ENCODE data around the gene ARL9. TPM values are rescaled to one million over a fixed set of nuclear protein-coding genes. Genes with fewer than 3 reads are reported as not detected.

ARL9 gene
- total RNA-seq, 1 experiment from 2014 or later = 0.28 TPM

DNA sequence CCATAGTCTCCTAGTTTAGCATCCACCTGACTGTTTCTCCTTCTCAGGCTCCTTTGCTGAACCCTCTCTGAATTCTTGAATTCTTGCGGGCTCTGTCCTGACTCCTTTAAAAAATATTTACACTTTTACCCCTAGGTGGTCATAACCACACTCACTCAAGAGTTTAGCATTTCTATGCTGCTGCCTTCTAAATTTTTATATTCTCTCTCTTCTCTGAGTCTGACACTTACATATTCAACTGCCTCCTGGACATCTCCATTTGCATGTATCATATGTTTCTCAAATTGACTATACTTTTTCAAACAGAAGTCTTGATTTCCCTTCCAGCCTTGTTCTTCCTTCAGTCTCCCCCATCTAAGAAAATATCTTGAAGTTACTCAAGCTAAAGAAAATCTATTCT lies 31.6 kb downstream of the ARL9 start:
- intact Hi-C loops (cut with micrococcal nuclease) = no loop called here
- CTCF ChIA-PET = interaction anchor here (0.8 kb wide), 1 partner anchor 14 kb away, joined by 4 read pairs; no protein-coding TSS in a partner anchor
- H3K4me3 Mint-ChIP-seq (ENCODE audit: unreplicated experiment) = no peak overlapping the region

DNA sequence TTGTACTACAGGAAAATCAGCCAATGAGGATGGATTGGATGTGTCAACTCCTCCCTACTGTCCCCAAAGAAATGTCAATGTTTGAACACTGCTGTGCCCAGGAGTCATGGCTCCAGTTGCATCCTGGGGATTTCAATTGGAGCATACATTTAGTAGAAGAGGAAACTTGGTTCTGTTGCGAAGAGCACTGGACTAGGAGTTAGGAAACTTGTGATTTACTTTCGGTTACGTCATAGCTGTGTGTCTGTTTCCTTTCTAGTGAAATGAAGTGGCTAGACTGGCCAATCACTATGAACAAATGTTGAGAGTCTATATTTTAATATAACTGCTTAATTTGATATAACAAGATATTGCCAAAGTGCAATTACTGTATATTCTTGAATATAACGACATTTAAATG lies 35.2 kb downstream of the ARL9 start:
- TF ChIP-seq CTCF (IDR thresholded peaks at IDR 0.05; ENCODE audit: unreplicated experiment) = no peak
- Mint-ChIP-seq H3K27me3 (ENCODE audit: insufficient read depth, unreplicated experiment) (no peaks in the 10 kb centered on the region), H3K36me3 (ENCODE audit: insufficient read depth, unreplicated experiment) (no peaks in the 10 kb centered on the region), H3K9me3 (ENCODE audit: unreplicated experiment) (no peaks in the 10 kb centered on the region), H3K4me1 (ENCODE audit: insufficient read depth, unreplicated experiment) (peaks cover 5% of the 10 kb centered on the region), H3K27ac (ENCODE audit: low read depth, unreplicated experiment) (no peak overlapping the region), H3K4me3 (ENCODE audit: unreplicated experiment) (no peak overlapping the region)
- intact Hi-C loops (cut with micrococcal nuclease) = loop anchor here (10.0 kb wide), 1 partner anchor 294 kb away; no protein-coding TSS in a partner anchor
- no peak for DNase-seq (ENCODE audit: unreplicated experiment)
- ChIA-PET POLR2A (interaction anchor here (0.6 kb wide), 1 partner anchor 73 kb away, joined by 4 read pairs; no protein-coding TSS in a partner anchor), CTCF (interaction anchor here (1.3 kb wide), 1 partner anchor 115 kb away, joined by 4 read pairs; no protein-coding TSS in a partner anchor)
- no TSS peak for BruUV-seq (replicated peaks)

More for the DNA sequence above, 31.6 kb downstream of the ARL9 start:
- no peak overlapping the region for H3K27ac Mint-ChIP-seq (ENCODE audit: low read depth, unreplicated experiment)
- no TSS peak for BruUV-seq (replicated peaks)
- TF ChIP-seq CTCF (IDR thresholded peaks at IDR 0.05; ENCODE audit: unreplicated experiment) = no peak
- DNase-seq (ENCODE audit: unreplicated experiment) = no peak
- no peaks in the 10 kb centered on the region for H3K9me3 Mint-ChIP-seq (ENCODE audit: unreplicated experiment)
- no peaks in the 10 kb centered on the region for H3K4me1 Mint-ChIP-seq (ENCODE audit: insufficient read depth, unreplicated experiment)
- H3K36me3 Mint-ChIP-seq (ENCODE audit: insufficient read depth, unreplicated experiment) = no peaks in the 10 kb centered on the region
- POLR2A ChIA-PET = no interaction called here
- H3K27me3 Mint-ChIP-seq (ENCODE audit: insufficient read depth, unreplicated experiment) = no peaks in the 10 kb centered on the region

GRCh38 chr4:56544573-56545131 lies 39.1 kb downstream of the ARL9 start:
- intact Hi-C loops (cut with micrococcal nuclease) = loop anchor here (1.0 to 10.0 kb wide), 4 partner anchors 78 to 290 kb away; partner anchors contain the start of gene SRP72
- BruUV-seq (replicated peaks) = no TSS peak
- no peaks in the 10 kb centered on the region for H3K27me3 Mint-ChIP-seq (ENCODE audit: insufficient read depth, unreplicated experiment)
- POLR2A ChIA-PET = interaction anchor here (0.7 to 1.6 kb wide), 4 partner anchors 15 to 83 kb away, joined by 3 to 5 read pairs (median 3); no protein-coding TSS in a partner anchor
- peak; percentile 96 for TF ChIP-seq CTCF (IDR thresholded peaks at IDR 0.05; ENCODE audit: unreplicated experiment)
- H3K36me3 Mint-ChIP-seq (ENCODE audit: insufficient read depth, unreplicated experiment) = no peaks in the 10 kb centered on the region
- CTCF ChIA-PET = interaction anchor here (0.6 to 2.4 kb wide), 32 partner anchors 9 to 459 kb away, joined by 3 to 25 read pairs (median 4); a partner anchor contains a TSS
- H3K4me1 Mint-ChIP-seq (ENCODE audit: insufficient read depth, unreplicated experiment) = peaks cover 5% of the 10 kb centered on the region
- peak; percentile 77 for DNase-seq (ENCODE audit: unreplicated experiment)
- no peak overlapping the region for H3K27ac Mint-ChIP-seq (ENCODE audit: low read depth, unreplicated experiment)
- H3K9me3 Mint-ChIP-seq (ENCODE audit: unreplicated experiment) = no peaks in the 10 kb centered on the region
- peak overlapping the region; percentile 75 for H3K4me3 Mint-ChIP-seq (ENCODE audit: unreplicated experiment)

GRCh38 chr4:56550642-56551041 lies 45.1 kb downstream of the ARL9 start:
- Mint-ChIP-seq H3K27me3 (ENCODE audit: insufficient read depth, unreplicated experiment) (no peaks in the 10 kb centered on the region), H3K9me3 (ENCODE audit: unreplicated experiment) (peaks cover 7% of the 10 kb centered on the region), H3K4me3 (ENCODE audit: unreplicated experiment) (no peak overlapping the region), H3K4me1 (ENCODE audit: insufficient read depth, unreplicated experiment) (no peaks in the 10 kb centered on the region), H3K36me3 (ENCODE audit: insufficient read depth, unreplicated experiment) (no peaks in the 10 kb centered on the region), H3K27ac (ENCODE audit: low read depth, unreplicated experiment) (no peak overlapping the region)
- TF ChIP-seq CTCF (IDR thresholded peaks at IDR 0.05; ENCODE audit: unreplicated experiment) = no peak
- BruUV-seq (replicated peaks) = no TSS peak
- ChIA-PET POLR2A (no interaction called here), CTCF (interaction anchor here (0.7 to 0.9 kb wide), 2 partner anchors 13 to 286 kb away, joined by 3 to 4 read pairs; no protein-coding TSS in a partner anchor)
- no peak for DNase-seq (ENCODE audit: unreplicated experiment)
- intact Hi-C loops (cut with micrococcal nuclease) = no loop called here
